HepG2 (cell line): ENCODE measurements around the gene NDUFB10. TPM values are rescaled to one million over a fixed set of nuclear protein-coding genes. Genes with fewer than 3 reads are reported as not detected.

Experiments
- ADNP ChIP-seq: sonication (generic); formaldehyde crosslinking; IDR thresholded peaks from 2 replicates; pipeline ENCODE4 v1.4.0; 2020; ENCODE audit warnings: missing genetic modification reagents
- ATF7 ChIP-seq, 2 experiments: fragments of 450-650 bp in 1 of 2; sonication (generic) in 1 of 2; formaldehyde crosslinking in 1 of 2; IDR thresholded peaks; 2 replicates each; pipeline versions ENCODE4 v1.4.0 to v1.6.1; 2016 to 2020; ENCODE audit warnings: antibody characterized with exemption in 1 of 2, mild to moderate bottlenecking in 1 of 2, missing genetic modification reagents in 1 of 2
- BCL6 ChIP-seq: IDR thresholded peaks from 2 replicates; pipeline ENCODE4 v1.6.1; 2016; ENCODE audit warnings: missing genetic modification reagents, missing compliant biosample characterization
- JUNB ChIP-seq: sonication (generic); formaldehyde crosslinking; IDR thresholded peaks from 2 replicates; pipeline ENCODE4 v1.8.0; 2022; ENCODE audit warnings: missing genetic modification reagents, mild to moderate bottlenecking, borderline replicate concordance
- MBNL3 ChIP-seq: fragments of 250-450 bp; sonication (Bioruptor Pico); conservative IDR thresholded peaks from 2 replicates; pipeline ENCODE4 v1.8.0; 2022; ENCODE audit warnings: mild to moderate bottlenecking, inconsistent platforms
- MED8 ChIP-seq: sonication (generic); formaldehyde crosslinking; IDR thresholded peaks from 2 replicates; pipeline ENCODE4 v1.8.1; 2023; ENCODE audit warnings: mild to moderate bottlenecking, missing genetic modification reagents; ENCODE audit not compliant: insufficient replicate concordance
- MIXL1 ChIP-seq: IDR thresholded peaks from 2 replicates; pipeline ENCODE4 v1.6.1; 2016
- PTBP1 ChIP-seq: fragments of 200-400 bp; formaldehyde crosslinking; IDR thresholded peaks from 2 replicates; pipeline ENCODE4 v1.6.1; 2018; ENCODE audit warnings: low read length, low read depth; ENCODE audit not compliant: poor library complexity, severe bottlenecking
- TCF12 ChIP-seq, 2 experiments: fragments of 450-650 bp in 1 of 2; sonication (generic) in 1 of 2; formaldehyde crosslinking in 1 of 2; IDR thresholded peaks; 2 replicates each; pipeline versions ENCODE4 v1.6.1 to v1.8.0; 2017 to 2022; ENCODE audit warnings: antibody characterized with exemption in 1 of 2, mild to moderate bottlenecking in 1 of 2, missing genetic modification reagents in 1 of 2, moderate library complexity in 1 of 2
- XBP1 ChIP-seq: sonication (generic); formaldehyde crosslinking; IDR thresholded peaks from 2 replicates; pipeline ENCODE4 v1.5.0; 2020; ENCODE audit warnings: missing genetic modification reagents
- YEATS4 ChIP-seq: sonication (generic); formaldehyde crosslinking; IDR thresholded peaks from 2 replicates; pipeline ENCODE4 v1.4.0; 2020; ENCODE audit warnings: missing genetic modification reagents, borderline replicate concordance
- ZBTB7A ChIP-seq: sonication (generic); formaldehyde crosslinking; IDR thresholded peaks from 2 replicates; pipeline ENCODE4 v1.8.0; 2022; ENCODE audit warnings: mild to moderate bottlenecking, missing genetic modification reagents
- ZBTB8A ChIP-seq: sonication (generic); formaldehyde crosslinking; IDR thresholded peaks from 2 replicates; pipeline ENCODE4 v1.4.0; 2020; ENCODE audit warnings: mild to moderate bottlenecking, low read depth, missing genetic modification reagents, borderline replicate concordance
- ZNF205 ChIP-seq: IDR thresholded peaks from 2 replicates; pipeline ENCODE4 v1.6.1; 2018; ENCODE audit warnings: missing biosample characterization, missing genetic modification reagents
- ZNF225 ChIP-seq: sonication (generic); formaldehyde crosslinking; IDR thresholded peaks from 2 replicates; pipeline ENCODE4 v1.4.0; 2020; ENCODE audit warnings: mild to moderate bottlenecking, missing genetic modification reagents
- ZNF230 ChIP-seq: sonication (generic); formaldehyde crosslinking; IDR thresholded peaks from 2 replicates; pipeline ENCODE4 v1.4.0; 2020; ENCODE audit warnings: mild to moderate bottlenecking, missing genetic modification reagents
- polyA plus RNA-seq, 8 experiments: library from polyadenylated mRNA; depleted of rRNA in 3 of 8; stranded (reverse) in 7 of 8; unstranded in 1 of 8; fragments of >200 nt; fragmentation: Illumina TruSeq in 4 of 8; extraction: Trizol in 4 of 8; gene quantifications; 2 replicates each; pipeline versions ENCODE4 v1.2.1 to v1.2.3, GENCODE V29; 2011 to 2016; ENCODE audit warnings: low read depth in 4 of 8, missing spikeins in 1 of 8, mixed read lengths in 1 of 8; ENCODE audit not compliant: insufficient read depth in 1 of 8
- total RNA-seq, 5 experiments: library from RNA; depleted of rRNA; stranded (reverse); fragments of >200 nt; fragmentation: Illumina TruSeq; extraction: Trizol; gene quantifications; 2 replicates each; pipeline ENCODE4 v1.2.3, GENCODE V29; 2016; ENCODE audit warnings: low read depth in 1 of 5
- TF ChIP-seq, protein P1 (sequence below): sonication (generic); formaldehyde crosslinking; IDR thresholded peaks from 2 replicates; pipeline ENCODE4 v1.5.0; 2020; ENCODE audit warnings: mild to moderate bottlenecking, missing genetic modification reagents
- TF ChIP-seq, protein P2 (sequence below): sonication (generic); formaldehyde crosslinking; IDR thresholded peaks from 2 replicates; pipeline ENCODE4 v1.5.0; 2020; ENCODE audit warnings: missing genetic modification reagents
- TF ChIP-seq, protein P3 (sequence below), 2 experiments: fragments of 450-650 bp in 1 of 2; sonication (generic) in 1 of 2; formaldehyde crosslinking; IDR thresholded peaks; 2 replicates each; pipeline versions ENCODE4 v1.5.0 to v1.8.0; 2020 to 2022; ENCODE audit warnings: mild to moderate bottlenecking in 1 of 2, missing genetic modification reagents in 1 of 2
- TF ChIP-seq, protein P4 (sequence below): conservative IDR thresholded peaks from 2 replicates; pipeline ENCODE4 v1.6.1; 2018; ENCODE audit warnings: missing genetic modification reagents
- TF ChIP-seq, protein P5 (sequence below): sonication (generic); formaldehyde crosslinking; IDR thresholded peaks from 2 replicates; pipeline ENCODE4 v1.5.0; 2020; ENCODE audit warnings: missing genetic modification reagents, mild to moderate bottlenecking, borderline replicate concordance

The NDUFB10 gene
- total and polyA plus RNA-seq, 2 of the 13 experiments (the other 11 are each of a cell fraction or from before 2014, with no cell fraction given): 68.6 to 157 TPM

DNA sequence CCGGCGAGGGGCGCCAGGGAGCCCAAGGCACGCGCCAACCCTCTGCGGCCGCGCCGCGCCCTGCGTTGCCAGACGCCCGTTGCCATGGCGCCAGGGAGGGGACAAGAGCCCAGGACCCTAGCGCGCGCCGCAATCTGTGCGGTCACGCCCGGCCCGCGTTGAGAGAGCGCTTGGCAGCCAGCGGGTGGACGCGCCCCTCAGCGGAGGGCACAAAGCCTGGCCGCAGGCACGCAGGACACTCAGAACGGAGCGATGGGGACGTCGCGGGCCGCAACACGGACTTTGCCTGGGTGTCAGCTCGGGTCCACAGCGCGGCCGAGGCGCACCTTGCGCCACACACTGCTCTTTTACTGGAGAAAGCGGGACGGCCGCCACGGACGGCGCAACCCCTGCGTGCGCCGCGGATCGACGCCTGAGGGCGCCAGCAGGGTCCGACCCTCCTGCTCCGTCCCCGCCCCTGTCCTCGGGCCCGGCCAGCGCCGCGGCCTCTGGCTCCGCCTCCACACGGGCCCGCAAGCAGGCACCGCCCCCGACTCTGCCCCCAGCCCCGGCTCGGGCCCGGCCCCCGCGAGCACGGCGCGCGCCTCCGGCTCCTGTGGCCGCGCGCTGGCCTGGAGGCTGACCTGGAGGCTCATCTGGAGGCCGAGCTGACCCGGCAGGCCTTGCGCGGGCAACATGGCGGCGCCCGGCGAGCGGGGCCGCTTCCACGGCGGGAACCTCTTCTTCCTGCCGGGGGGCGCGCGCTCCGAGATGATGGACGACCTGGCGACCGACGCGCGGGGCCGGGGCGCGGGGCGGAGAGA lies 24.4 kb downstream of the NDUFB10 start, which contains the start of gene GFER (continued):
- TF ChIP-seq, protein P1, sequence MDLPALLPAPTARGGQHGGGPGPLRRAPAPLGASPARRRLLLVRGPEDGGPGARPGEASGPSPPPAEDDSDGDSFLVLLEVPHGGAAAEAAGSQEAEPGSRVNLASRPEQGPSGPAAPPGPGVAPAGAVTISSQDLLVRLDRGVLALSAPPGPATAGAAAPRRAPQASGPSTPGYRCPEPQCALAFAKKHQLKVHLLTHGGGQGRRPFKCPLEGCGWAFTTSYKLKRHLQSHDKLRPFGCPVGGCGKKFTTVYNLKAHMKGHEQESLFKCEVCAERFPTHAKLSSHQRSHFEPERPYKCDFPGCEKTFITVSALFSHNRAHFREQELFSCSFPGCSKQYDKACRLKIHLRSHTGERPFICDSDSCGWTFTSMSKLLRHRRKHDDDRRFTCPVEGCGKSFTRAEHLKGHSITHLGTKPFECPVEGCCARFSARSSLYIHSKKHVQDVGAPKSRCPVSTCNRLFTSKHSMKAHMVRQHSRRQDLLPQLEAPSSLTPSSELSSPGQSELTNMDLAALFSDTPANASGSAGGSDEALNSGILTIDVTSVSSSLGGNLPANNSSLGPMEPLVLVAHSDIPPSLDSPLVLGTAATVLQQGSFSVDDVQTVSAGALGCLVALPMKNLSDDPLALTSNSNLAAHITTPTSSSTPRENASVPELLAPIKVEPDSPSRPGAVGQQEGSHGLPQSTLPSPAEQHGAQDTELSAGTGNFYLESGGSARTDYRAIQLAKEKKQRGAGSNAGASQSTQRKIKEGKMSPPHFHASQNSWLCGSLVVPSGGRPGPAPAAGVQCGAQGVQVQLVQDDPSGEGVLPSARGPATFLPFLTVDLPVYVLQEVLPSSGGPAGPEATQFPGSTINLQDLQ (CRISPR knock-in tag): 0 out of 2 replicates have a peak, but pooled peaks have one; percentile 37
- TF ChIP-seq ZBTB8A (CRISPR knock-in tag): no peak
- TF ChIP-seq, protein P2, sequence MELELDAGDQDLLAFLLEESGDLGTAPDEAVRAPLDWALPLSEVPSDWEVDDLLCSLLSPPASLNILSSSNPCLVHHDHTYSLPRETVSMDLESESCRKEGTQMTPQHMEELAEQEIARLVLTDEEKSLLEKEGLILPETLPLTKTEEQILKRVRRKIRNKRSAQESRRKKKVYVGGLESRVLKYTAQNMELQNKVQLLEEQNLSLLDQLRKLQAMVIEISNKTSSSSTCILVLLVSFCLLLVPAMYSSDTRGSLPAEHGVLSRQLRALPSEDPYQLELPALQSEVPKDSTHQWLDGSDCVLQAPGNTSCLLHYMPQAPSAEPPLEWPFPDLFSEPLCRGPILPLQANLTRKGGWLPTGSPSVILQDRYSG (CRISPR knock-in tag): no peak; the same call in none of the 2 replicates
- TF ChIP-seq ZNF230 (CRISPR knock-in tag): peak; percentile 16; the same call in 1 of the 2 replicates
- TF ChIP-seq, protein P3, sequence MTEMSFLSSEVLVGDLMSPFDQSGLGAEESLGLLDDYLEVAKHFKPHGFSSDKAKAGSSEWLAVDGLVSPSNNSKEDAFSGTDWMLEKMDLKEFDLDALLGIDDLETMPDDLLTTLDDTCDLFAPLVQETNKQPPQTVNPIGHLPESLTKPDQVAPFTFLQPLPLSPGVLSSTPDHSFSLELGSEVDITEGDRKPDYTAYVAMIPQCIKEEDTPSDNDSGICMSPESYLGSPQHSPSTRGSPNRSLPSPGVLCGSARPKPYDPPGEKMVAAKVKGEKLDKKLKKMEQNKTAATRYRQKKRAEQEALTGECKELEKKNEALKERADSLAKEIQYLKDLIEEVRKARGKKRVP (CRISPR knock-in tag; IDR thresholded peaks at IDR 0.05): peak in 1 of 2 experiments; percentile 41; a peak in 1 of 4 replicates
- no peak for TF ChIP-seq ZBTB7A
- no peak for TF ChIP-seq MIXL1
- TF ChIP-seq, protein P4, sequence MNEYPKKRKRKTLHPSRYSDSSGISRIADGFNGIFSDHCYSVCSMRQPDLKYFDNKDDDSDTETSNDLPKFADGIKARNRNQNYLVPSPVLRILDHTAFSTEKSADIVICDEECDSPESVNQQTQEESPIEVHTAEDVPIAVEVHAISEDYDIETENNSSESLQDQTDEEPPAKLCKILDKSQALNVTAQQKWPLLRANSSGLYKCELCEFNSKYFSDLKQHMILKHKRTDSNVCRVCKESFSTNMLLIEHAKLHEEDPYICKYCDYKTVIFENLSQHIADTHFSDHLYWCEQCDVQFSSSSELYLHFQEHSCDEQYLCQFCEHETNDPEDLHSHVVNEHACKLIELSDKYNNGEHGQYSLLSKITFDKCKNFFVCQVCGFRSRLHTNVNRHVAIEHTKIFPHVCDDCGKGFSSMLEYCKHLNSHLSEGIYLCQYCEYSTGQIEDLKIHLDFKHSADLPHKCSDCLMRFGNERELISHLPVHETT: 0 out of 2 replicates have a peak, but pooled peaks have one; percentile 75
- no peak for TF ChIP-seq ZNF225 (CRISPR knock-in tag)
- TF ChIP-seq ATF7 (IDR thresholded peaks at IDR 0.05): no peak
- TF ChIP-seq ATF7 (CRISPR knock-in tag; IDR thresholded peaks at IDR 0.05): no peak
- no peak for TF ChIP-seq JUNB (CRISPR knock-in tag)
- TF ChIP-seq MED8: no peak
- TF ChIP-seq, protein P5, sequence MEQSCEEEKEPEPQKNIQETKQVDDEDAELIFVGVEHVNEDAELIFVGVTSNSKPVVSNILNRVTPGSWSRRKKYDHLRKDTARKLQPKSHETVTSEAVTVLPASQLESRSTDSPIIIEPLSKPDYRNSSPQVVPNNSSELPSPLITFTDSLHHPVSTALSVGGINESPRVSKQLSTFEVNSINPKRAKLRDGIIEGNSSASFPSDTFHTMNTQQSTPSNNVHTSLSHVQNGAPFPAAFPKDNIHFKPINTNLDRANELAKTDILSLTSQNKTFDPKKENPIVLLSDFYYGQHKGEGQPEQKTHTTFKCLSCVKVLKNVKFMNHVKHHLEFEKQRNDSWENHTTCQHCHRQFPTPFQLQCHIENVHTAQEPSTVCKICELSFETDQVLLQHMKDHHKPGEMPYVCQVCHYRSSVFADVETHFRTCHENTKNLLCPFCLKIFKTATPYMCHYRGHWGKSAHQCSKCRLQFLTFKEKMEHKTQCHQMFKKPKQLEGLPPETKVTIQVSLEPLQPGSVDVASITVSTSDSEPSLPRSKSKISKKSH: peak; percentile 81
- peak; percentile 40 for TF ChIP-seq BCL6 (CRISPR knock-in tag)
- no peak for TF ChIP-seq MBNL3 (CRISPR knock-in tag)
- TF ChIP-seq ZNF205 (CRISPR knock-in tag): no peak
- TF ChIP-seq PTBP1: peak; percentile 64
- no peak for TF ChIP-seq XBP1
- no peak for TF ChIP-seq ADNP (CRISPR knock-in tag)
- TF ChIP-seq TCF12 (IDR thresholded peaks at IDR 0.05): no peak
- TF ChIP-seq TCF12 (CRISPR knock-in tag; IDR thresholded peaks at IDR 0.05): no peak
- TF ChIP-seq YEATS4 (CRISPR knock-in tag): peak; percentile 91
